GM12878 (cell line): ENCODE data around the gene EPHA2. TPM values are rescaled to one million over a fixed set of nuclear protein-coding genes. Genes with fewer than 3 reads are reported as not detected.

Experiments used
- BRCA1 ChIP-seq: IDR thresholded peaks from 2 replicates; pipeline ENCODE4 v1.6.1; 2011; ENCODE audit warnings: low read depth, low read length, improper control_type of control experiment
- CREB1 ChIP-seq: IDR thresholded peaks from 2 replicates; pipeline ENCODE4 v1.6.1; 2012; ENCODE audit warnings: low read depth, mild to moderate bottlenecking, inconsistent platforms
- DPF2 ChIP-seq: fragments of 450-650 bp; IDR thresholded peaks from 2 replicates; pipeline ENCODE4 v1.6.1; 2017; ENCODE audit warnings: mild to moderate bottlenecking
- HCFC1 ChIP-seq: fragments of 150-350 bp; IDR thresholded peaks from 2 replicates; pipeline ENCODE4 v1.6.1; 2014; ENCODE audit warnings: low read length
- IRF4 ChIP-seq: IDR thresholded peaks from 2 replicates; pipeline ENCODE4 v1.6.1; 2011; ENCODE audit warnings: low read depth, low read length
- POU2F2 ChIP-seq: IDR thresholded peaks from 3 replicates; pipeline ENCODE4 v1.6.1; 2011; ENCODE audit warnings: low read depth, mild to moderate bottlenecking, low read length, borderline replicate concordance
- RBBP5 ChIP-seq: fragments of 200-600 bp; sonication (generic); conservative IDR thresholded peaks from 2 replicates; pipeline ENCODE4 v1.6.1; 2016
- SMAD1 ChIP-seq: fragments of 450-650 bp; IDR thresholded peaks from 2 replicates; pipeline ENCODE4 v1.6.1; 2018; ENCODE audit warnings: mild to moderate bottlenecking, low read depth; ENCODE audit not compliant: partially characterized antibody
- TARDBP ChIP-seq: IDR thresholded peaks from 2 replicates; pipeline ENCODE4 v1.6.1; 2016; ENCODE audit warnings: borderline replicate concordance
- TCF7 ChIP-seq: IDR thresholded peaks from 2 replicates; pipeline ENCODE4 v1.6.1; 2014; ENCODE audit warnings: antibody characterized with exemption, borderline replicate concordance
- polyA plus RNA-seq, 11 experiments: library from polyadenylated mRNA; depleted of rRNA in 4 of 11; unstranded in 6 of 11; stranded (reverse) in 5 of 11; fragments of >200 nt; fragmentation: Nextera tagmentation in 4 of 11; fragmentation: Illumina TruSeq in 1 of 11; extraction: Ambion mirVana in 4 of 11; extraction: Trizol in 1 of 11; gene quantifications; 1 replicate in 1 of 11; 2 replicates in 10 of 11; pipeline versions ENCODE4 v1.2.1 to v1.2.3, GENCODE V29; 2011 to 2016; ENCODE audit warnings: inconsistent platforms in 2 of 11, missing spikeins in 2 of 11, low read depth in 1 of 11
- total RNA-seq, 4 experiments: library from RNA; depleted of rRNA in 3 of 4; stranded (reverse); fragments of >200 nt in 3 of 4; fragmentation: Illumina TruSeq in 1 of 4; extraction: Trizol in 1 of 4; gene quantifications; 2 replicates each; pipeline versions ENCODE4 v1.2.1 to v1.2.3, GENCODE V29; 2013 to 2021
- TF ChIP-seq, protein P1 (sequence below): fragments of 450-650 bp; IDR thresholded peaks from 2 replicates; pipeline ENCODE4 v1.6.1; 2017; ENCODE audit warnings: mild to moderate bottlenecking, low read depth, inconsistent platforms; ENCODE audit not compliant: poor library complexity, severe bottlenecking
- TF ChIP-seq, protein P2 (sequence below): fragments of 450-650 bp; IDR thresholded peaks from 2 replicates; pipeline ENCODE4 v1.6.1; 2016; ENCODE audit warnings: mild to moderate bottlenecking, moderate library complexity, borderline replicate concordance
- TF ChIP-seq, protein P3 (sequence below): fragments of 450-650 bp; IDR thresholded peaks from 2 replicates; pipeline ENCODE4 v1.6.1; 2017; ENCODE audit warnings: mild to moderate bottlenecking, moderate library complexity

EPHA2 gene
- total and polyA plus RNA-seq, 10 of the 15 experiments (the other 5 are each of a cell fraction or from before 2014, with no cell fraction given), result 0.04 to 0.51 (median 0.23) TPM; not detected in 2

DNA sequence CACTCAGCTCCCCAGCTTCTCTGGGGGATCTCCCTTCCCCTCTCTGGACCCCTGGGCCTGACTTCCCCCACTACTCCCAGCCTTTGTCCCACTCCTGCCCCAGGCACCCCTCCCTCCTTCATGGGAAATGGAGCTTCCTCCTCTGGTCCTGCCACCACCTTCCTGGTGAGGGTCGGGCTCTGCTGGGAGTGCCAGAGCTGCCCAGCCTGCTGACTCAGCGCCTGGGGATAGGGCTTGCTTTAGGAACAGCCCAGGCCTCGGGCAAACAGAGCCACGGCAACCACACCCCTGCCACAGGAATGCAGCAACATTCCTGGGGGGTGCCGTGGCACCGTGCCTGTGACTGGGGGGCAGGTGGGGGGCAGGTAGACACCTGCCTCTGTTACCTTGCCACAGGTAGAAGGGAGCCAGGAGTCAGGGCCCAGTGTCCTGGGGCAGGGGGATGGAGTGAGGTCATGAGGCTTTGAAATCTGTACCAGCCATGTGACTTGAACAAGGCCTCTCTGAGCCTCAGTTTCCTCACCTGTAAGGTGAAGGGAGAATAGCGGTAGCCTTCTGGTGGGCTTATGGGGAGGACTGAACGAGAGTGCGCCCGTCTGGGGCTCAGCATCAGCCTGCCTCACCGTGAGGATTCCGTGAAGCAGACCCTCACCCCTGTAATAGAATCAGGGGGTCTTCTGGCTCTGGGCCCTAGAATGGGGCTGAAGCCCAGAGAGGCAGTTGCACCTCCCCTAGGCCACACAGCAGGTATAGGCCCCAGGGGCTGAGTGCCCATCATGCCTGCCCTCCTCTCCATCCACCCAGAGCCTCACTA, 17.8 kb upstream of the EPHA2 start (continued):
- TF ChIP-seq POU2F2, result no peak
- no peak for TF ChIP-seq HCFC1
- TF ChIP-seq TCF7, result no peak
- no peak for TF ChIP-seq BRCA1
- TF ChIP-seq, protein P1, sequence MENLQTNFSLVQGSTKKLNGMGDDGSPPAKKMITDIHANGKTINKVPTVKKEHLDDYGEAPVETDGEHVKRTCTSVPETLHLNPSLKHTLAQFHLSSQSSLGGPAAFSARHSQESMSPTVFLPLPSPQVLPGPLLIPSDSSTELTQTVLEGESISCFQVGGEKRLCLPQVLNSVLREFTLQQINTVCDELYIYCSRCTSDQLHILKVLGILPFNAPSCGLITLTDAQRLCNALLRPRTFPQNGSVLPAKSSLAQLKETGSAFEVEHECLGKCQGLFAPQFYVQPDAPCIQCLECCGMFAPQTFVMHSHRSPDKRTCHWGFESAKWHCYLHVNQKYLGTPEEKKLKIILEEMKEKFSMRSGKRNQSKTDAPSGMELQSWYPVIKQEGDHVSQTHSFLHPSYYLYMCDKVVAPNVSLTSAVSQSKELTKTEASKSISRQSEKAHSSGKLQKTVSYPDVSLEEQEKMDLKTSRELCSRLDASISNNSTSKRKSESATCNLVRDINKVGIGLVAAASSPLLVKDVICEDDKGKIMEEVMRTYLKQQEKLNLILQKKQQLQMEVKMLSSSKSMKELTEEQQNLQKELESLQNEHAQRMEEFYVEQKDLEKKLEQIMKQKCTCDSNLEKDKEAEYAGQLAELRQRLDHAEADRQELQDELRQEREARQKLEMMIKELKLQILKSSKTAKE, result no peak
- TF ChIP-seq, protein P2, sequence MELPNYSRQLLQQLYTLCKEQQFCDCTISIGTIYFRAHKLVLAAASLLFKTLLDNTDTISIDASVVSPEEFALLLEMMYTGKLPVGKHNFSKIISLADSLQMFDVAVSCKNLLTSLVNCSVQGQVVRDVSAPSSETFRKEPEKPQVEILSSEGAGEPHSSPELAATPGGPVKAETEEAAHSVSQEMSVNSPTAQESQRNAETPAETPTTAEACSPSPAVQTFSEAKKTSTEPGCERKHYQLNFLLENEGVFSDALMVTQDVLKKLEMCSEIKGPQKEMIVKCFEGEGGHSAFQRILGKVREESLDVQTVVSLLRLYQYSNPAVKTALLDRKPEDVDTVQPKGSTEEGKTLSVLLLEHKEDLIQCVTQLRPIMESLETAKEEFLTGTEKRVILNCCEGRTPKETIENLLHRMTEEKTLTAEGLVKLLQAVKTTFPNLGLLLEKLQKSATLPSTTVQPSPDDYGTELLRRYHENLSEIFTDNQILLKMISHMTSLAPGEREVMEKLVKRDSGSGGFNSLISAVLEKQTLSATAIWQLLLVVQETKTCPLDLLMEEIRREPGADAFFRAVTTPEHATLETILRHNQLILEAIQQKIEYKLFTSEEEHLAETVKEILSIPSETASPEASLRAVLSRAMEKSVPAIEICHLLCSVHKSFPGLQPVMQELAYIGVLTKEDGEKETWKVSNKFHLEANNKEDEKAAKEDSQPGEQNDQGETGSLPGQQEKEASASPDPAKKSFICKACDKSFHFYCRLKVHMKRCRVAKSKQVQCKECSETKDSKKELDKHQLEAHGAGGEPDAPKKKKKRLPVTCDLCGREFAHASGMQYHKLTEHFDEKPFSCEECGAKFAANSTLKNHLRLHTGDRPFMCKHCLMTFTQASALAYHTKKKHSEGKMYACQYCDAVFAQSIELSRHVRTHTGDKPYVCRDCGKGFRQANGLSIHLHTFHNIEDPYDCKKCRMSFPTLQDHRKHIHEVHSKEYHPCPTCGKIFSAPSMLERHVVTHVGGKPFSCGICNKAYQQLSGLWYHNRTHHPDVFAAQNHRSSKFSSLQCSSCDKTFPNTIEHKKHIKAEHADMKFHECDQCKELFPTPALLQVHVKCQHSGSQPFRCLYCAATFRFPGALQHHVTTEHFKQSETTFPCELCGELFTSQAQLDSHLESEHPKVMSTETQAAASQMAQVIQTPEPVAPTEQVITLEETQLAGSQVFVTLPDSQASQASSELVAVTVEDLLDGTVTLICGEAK, result no peak
- TF ChIP-seq TARDBP, result no peak
- no peak for TF ChIP-seq RBBP5
- TF ChIP-seq DPF2, result no peak
- TF ChIP-seq CREB1, result no peak
- no peak for TF ChIP-seq IRF4
- TF ChIP-seq, protein P3, sequence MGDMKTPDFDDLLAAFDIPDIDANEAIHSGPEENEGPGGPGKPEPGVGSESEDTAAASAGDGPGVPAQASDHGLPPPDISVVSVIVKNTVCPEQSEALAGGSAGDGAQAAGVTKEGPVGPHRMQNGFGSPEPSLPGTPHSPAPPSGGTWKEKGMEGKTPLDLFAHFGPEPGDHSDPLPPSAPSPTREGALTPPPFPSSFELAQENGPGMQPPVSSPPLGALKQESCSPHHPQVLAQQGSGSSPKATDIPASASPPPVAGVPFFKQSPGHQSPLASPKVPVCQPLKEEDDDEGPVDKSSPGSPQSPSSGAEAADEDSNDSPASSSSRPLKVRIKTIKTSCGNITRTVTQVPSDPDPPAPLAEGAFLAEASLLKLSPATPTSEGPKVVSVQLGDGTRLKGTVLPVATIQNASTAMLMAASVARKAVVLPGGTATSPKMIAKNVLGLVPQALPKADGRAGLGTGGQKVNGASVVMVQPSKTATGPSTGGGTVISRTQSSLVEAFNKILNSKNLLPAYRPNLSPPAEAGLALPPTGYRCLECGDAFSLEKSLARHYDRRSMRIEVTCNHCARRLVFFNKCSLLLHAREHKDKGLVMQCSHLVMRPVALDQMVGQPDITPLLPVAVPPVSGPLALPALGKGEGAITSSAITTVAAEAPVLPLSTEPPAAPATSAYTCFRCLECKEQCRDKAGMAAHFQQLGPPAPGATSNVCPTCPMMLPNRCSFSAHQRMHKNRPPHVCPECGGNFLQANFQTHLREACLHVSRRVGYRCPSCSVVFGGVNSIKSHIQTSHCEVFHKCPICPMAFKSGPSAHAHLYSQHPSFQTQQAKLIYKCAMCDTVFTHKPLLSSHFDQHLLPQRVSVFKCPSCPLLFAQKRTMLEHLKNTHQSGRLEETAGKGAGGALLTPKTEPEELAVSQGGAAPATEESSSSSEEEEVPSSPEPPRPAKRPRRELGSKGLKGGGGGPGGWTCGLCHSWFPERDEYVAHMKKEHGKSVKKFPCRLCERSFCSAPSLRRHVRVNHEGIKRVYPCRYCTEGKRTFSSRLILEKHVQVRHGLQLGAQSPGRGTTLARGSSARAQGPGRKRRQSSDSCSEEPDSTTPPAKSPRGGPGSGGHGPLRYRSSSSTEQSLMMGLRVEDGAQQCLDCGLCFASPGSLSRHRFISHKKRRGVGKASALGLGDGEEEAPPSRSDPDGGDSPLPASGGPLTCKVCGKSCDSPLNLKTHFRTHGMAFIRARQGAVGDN, result no peak
- TF ChIP-seq SMAD1, result no peak
